Testis (tissue), 2 donors: ENCODE results near the gene IRF2.

Experiments
- POLR2A ChIP-seq: fragments of 450-650 bp; IDR thresholded peaks from one replicate; pipeline ENCODE4 v1.6.1; 2017; ENCODE audit warnings: antibody characterized with exemption, mild to moderate bottlenecking, moderate library complexity
- TF ChIP-seq, protein P1 (sequence below), 3 experiments: fragments of 450-650 bp in 2 of 3; fragments of 200-600 bp in 1 of 3; sonication (generic) in 1 of 3; IDR thresholded peaks; one replicate each; pipeline ENCODE4 v1.5.1; 2016 to 2019; ENCODE audit warnings: antibody characterized with exemption in 3 of 3, mild to moderate bottlenecking in 2 of 3, moderate library complexity in 1 of 3

DNA sequence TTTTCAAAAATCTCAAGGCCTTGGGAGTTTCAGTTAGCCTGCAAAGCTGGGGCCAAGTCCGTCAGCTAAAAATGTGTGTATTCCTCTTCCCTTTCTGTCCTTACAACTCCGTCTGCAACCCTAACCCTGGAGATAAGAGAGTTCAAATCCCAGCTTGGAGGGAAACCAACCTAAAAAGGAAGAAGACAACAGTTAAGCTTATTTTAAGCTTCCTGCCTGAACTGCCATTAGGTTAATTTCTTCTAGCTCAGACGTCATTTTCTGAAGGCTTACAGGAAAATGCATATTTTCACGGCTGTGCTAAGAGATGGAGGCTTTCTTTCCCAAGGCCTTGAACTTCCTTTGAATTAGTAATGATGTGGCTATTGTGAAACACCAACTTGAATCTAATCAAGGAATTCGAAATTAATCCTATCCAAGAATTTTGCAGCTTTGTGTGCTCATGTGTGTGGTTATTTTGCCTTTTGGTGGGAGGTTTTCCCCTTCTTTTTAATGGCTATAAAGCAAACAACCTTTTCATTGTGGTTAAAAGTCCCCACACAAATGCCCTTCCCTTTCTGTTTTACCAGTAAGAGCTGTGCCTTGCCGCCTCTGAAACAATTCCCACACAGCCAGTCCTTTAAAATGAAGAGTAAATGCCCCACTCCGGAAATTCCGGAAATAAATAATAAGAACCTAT, 103.5 kb downstream of the IRF2 start:
- no peak for TF ChIP-seq POLR2A
- TF ChIP-seq, protein P1, sequence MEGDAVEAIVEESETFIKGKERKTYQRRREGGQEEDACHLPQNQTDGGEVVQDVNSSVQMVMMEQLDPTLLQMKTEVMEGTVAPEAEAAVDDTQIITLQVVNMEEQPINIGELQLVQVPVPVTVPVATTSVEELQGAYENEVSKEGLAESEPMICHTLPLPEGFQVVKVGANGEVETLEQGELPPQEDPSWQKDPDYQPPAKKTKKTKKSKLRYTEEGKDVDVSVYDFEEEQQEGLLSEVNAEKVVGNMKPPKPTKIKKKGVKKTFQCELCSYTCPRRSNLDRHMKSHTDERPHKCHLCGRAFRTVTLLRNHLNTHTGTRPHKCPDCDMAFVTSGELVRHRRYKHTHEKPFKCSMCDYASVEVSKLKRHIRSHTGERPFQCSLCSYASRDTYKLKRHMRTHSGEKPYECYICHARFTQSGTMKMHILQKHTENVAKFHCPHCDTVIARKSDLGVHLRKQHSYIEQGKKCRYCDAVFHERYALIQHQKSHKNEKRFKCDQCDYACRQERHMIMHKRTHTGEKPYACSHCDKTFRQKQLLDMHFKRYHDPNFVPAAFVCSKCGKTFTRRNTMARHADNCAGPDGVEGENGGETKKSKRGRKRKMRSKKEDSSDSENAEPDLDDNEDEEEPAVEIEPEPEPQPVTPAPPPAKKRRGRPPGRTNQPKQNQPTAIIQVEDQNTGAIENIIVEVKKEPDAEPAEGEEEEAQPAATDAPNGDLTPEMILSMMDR (IDR thresholded peaks at IDR 0.05): no peak
